ENCODE measurements around the gene SCUBE3. TPM values are rescaled to one million over a fixed set of nuclear protein-coding genes. Genes with fewer than 3 reads are reported as not detected.

The SCUBE3 gene
- total and polyA plus RNA-seq, 10 donors = 0.03 to 0.43 (median 0.11) TPM; not detected in 1

GRCh38 chr6:35183935-35184334 lies 29.8 kb upstream of the SCUBE3 start:
- Histone ChIP-seq H3K4me3 (no peak overlapping the region), H3K27ac (no peak overlapping the region), H3K9me3 (no peaks in the 10 kb centered on the region), H3K4me1 (peaks cover 0 to 16% (median 1%) of the 10 kb centered on the region in 6 donors), H3K27me3 (replicated peaks in 1 of 7) (peaks cover 0 to 16% (median 6%) of the 10 kb centered on the region in 7 donors), H3K36me3 (no peaks in the 10 kb centered on the region)
- DNase-seq = no peak
- intact Hi-C loops (cut with DNase I; ENCODE audit: low total_unique reads) = no loop called here
- WGBS, 5 donors = 82 to 95% (median 94%) methylated on average over 2 of the region's 2 CpGs
- TF ChIP-seq POLR2AphosphoS5 (IDR thresholded peaks at IDR 0.05) (no peak), CTCF (IDR thresholded peaks at IDR 0.05 in 8 of 11, conservative IDR thresholded peaks at IDR 0.05 in 3 of 11) (no peak), POLR2A (IDR thresholded peaks at IDR 0.05) (no peak)

GRCh38 chr6:35184580-35185301 lies 29.0 kb upstream of the SCUBE3 start:
- intact Hi-C loops (cut with DNase I; ENCODE audit: low total_unique reads) = no loop called here

GRCh38 chr6:35185302-35185681 lies 28.5 kb upstream of the SCUBE3 start:
- TF ChIP-seq POLR2AphosphoS5 (IDR thresholded peaks at IDR 0.05) (no peak), CTCF (IDR thresholded peaks at IDR 0.05 in 8 of 11, conservative IDR thresholded peaks at IDR 0.05 in 3 of 11) (no peak), POLR2A (IDR thresholded peaks at IDR 0.05) (no peak)
- Histone ChIP-seq H3K27me3 (replicated peaks in 1 of 7) (peaks cover 0 to 16% (median 6%) of the 10 kb centered on the region in 7 donors), H3K9me3 (no peaks in the 10 kb centered on the region), H3K36me3 (no peaks in the 10 kb centered on the region), H3K4me1 (peaks cover 0 to 16% (median 1%) of the 10 kb centered on the region in 6 donors), H3K27ac (no peak overlapping the region), H3K4me3 (no peak overlapping the region)
- WGBS, 5 donors = 25 to 46% (median 36%) methylated on average over 4 to 6 of the region's 6 CpGs
- intact Hi-C loops (cut with DNase I; ENCODE audit: low total_unique reads) = no loop called here
- DNase-seq = no peak

More at GRCh38 chr6:35184580-35185301, 29.0 kb upstream of the SCUBE3 start:
- TF ChIP-seq POLR2A (IDR thresholded peaks at IDR 0.05) (no peak), POLR2AphosphoS5 (IDR thresholded peaks at IDR 0.05) (no peak), CTCF (IDR thresholded peaks at IDR 0.05 in 8 of 11, conservative IDR thresholded peaks at IDR 0.05 in 3 of 11) (no peak)
- WGBS, 5 donors = 64 to 74% (median 71%) methylated on average over 9 of the region's 9 CpGs
- peaks cover 0 to 16% (median 6%) of the 10 kb centered on the region in 7 donors for H3K27me3 ChIP-seq (replicated peaks in 1 of 7)
- peaks cover 0 to 16% (median 1%) of the 10 kb centered on the region in 6 donors for H3K4me1 ChIP-seq
- no peak for DNase-seq
- no peaks in the 10 kb centered on the region for H3K36me3 ChIP-seq
- no peak overlapping the region for H3K27ac ChIP-seq
- H3K9me3 ChIP-seq = no peaks in the 10 kb centered on the region
- H3K4me3 ChIP-seq = no peak overlapping the region

GRCh38 chr6:35185971-35186370 lies 27.8 kb upstream of the SCUBE3 start:
- H3K27ac ChIP-seq = no peak overlapping the region
- no peaks in the 10 kb centered on the region for H3K9me3 ChIP-seq
- intact Hi-C loops (cut with DNase I; ENCODE audit: low total_unique reads) = no loop called here
- TF ChIP-seq POLR2A (IDR thresholded peaks at IDR 0.05) (no peak), CTCF (IDR thresholded peaks at IDR 0.05 in 8 of 11, conservative IDR thresholded peaks at IDR 0.05 in 3 of 11) (no peak)
- no peak for DNase-seq
- H3K4me1 ChIP-seq = peaks cover 0 to 16% (median 1%) of the 10 kb centered on the region in 6 donors
- no peak overlapping the region for H3K4me3 ChIP-seq
- no peaks in the 10 kb centered on the region for H3K36me3 ChIP-seq
- 56 to 92% (median 84%) methylated on average over 1 of the region's 1 CpG for WGBS, 5 donors
- peaks cover 0 to 16% (median 6%) of the 10 kb centered on the region in 7 donors for H3K27me3 ChIP-seq (replicated peaks in 1 of 7)
